Measurements from ENCODE around the gene MYO1D. TPM values are rescaled to one million over a fixed set of nuclear protein-coding genes. Genes with fewer than 3 reads are reported as not detected.

MYO1D gene
- total RNA-seq, 4 donors from 2014 or later: 46.3 to 139 (median 80.0) TPM

GRCh38 chr17:32849879-32850278 is 27.0 kb downstream of the MYO1D start:
- TF ChIP-seq CTCF (IDR thresholded peaks at IDR 0.05; ENCODE audit: low read depth): no peak

GRCh38 chr17:32847977-32848376 is 28.9 kb downstream of the MYO1D start:
- TF ChIP-seq CTCF (IDR thresholded peaks at IDR 0.05; ENCODE audit: low read depth): no peak

GRCh38 chr17:32846143-32846542 is 30.8 kb downstream of the MYO1D start:
- no peak for TF ChIP-seq CTCF (IDR thresholded peaks at IDR 0.05; ENCODE audit: low read depth)

GRCh38 chr17:32840241-32840640 is 36.7 kb downstream of the MYO1D start:
- TF ChIP-seq CTCF (IDR thresholded peaks at IDR 0.05; ENCODE audit: low read depth): no peak

GRCh38 chr17:32836527-32836926 is 40.4 kb downstream of the MYO1D start:
- no peak for TF ChIP-seq CTCF (IDR thresholded peaks at IDR 0.05; ENCODE audit: low read depth)

- no peak for TF ChIP-seq CTCF (IDR thresholded peaks at IDR 0.05; ENCODE audit: low read depth)
These were observed 41.6 kb downstream of the MYO1D start for GRCh38 chr17:32835291-32835761.

GRCh38 chr17:32834104-32834503 is 42.8 kb downstream of the MYO1D start:
- no peak for TF ChIP-seq CTCF (IDR thresholded peaks at IDR 0.05; ENCODE audit: low read depth)
